Measurements from ENCODE around the gene TMC7. TPM values are rescaled to one million over a fixed set of nuclear protein-coding genes. Genes with fewer than 3 reads are reported as not detected.

Gene TMC7
- total and polyA plus RNA-seq, 4 donors = 3.1 to 6.9 (median 6.1) TPM

DNA sequence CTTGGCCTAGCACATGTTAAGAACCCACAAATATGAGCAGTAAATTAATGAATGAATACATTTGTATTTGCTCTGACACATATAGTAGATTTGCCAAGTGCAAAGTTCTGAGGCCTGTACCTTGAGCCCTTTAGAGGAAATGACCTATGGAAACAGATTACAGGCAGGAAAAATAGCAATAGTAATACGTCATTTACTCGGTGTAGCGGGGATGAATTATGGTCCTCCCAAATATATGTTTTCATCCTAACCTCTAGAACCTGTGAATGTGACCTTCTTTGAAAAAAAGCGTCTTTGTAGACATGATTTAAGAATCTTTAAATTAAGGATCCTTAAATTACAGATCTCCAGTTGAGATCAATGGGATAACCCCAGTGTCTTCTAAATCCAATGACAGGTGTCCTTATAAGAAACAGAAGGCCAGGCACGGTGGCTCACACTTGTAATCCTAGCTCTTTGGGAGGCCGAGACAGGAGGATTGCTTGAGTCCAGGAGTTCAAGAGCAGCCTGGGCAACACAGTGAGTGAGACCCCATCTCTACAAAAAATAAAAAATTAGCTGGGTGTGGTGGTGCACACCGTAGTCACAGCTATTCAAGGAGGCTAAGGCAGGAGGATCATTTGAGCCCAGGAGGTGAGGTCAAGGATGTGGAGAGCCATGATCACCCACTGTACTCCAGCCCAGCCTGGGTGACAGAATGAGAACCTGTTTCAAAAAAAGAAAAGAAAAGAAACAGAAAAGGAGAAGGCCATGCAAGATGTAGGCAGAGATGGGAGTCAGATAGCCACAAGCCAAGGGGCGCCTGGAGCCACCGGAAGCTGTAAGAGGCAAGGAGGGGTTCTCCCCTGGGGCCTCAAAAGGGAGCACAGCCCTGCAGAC lies 124.9 kb downstream of the TMC7 start:
- peaks cover 4% of the 10 kb centered on the region for H3K4me1 ChIP-seq (ENCODE audit: control insufficient read depth, insufficient read depth, low read length)
- DNase-seq (ENCODE audit: low read depth in 4 of 6, low spot score in 6 of 6) = no peak
- no peaks in the 10 kb centered on the region for H3K9me3 ChIP-seq (ENCODE audit: control insufficient read depth, insufficient read depth, low read length)
- H3K4me3 ChIP-seq (ENCODE audit: low read depth, low read length) = no peak overlapping the region
- H3K27ac ChIP-seq (ENCODE audit: low read depth, low read length) = no peak overlapping the region
- H3K36me3 ChIP-seq (ENCODE audit: control insufficient read depth, insufficient read depth, low read length) = no peaks in the 10 kb centered on the region
- peaks cover 4% of the 10 kb centered on the region for H3K27me3 ChIP-seq (ENCODE audit: control insufficient read depth, insufficient read depth, low read length)
- WGBS (ENCODE audit: insufficient coverage) = 81% methylated on average over 2 of the region's 9 CpGs

DNA sequence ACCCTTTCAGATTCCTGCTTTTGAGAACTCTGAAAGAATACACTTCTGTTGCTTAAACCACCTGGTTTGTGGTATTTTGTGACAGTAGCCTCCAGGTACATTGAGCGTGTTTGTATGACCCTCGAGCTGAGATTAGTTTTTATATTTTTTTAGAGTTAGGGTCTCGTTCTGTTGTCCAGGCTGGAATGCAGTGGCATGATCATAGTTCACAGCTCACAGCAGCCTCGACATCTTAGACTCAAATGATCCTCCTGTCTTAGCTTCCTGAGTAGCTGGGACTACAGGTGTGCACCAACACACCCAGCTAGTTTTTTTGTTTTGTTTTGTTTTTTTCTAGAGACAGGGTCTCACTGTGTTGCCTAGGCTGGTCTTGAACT lies 125.5 kb downstream of the TMC7 start:
- no peak for DNase-seq (ENCODE audit: low read depth in 4 of 6, low spot score in 6 of 6)
- Histone ChIP-seq H3K36me3 (ENCODE audit: control insufficient read depth, insufficient read depth, low read length) (no peaks in the 10 kb centered on the region), H3K27me3 (ENCODE audit: control insufficient read depth, insufficient read depth, low read length) (peaks cover 7% of the 10 kb centered on the region), H3K4me1 (ENCODE audit: control insufficient read depth, insufficient read depth, low read length) (peaks cover 6% of the 10 kb centered on the region), H3K27ac (ENCODE audit: low read depth, low read length) (no peak overlapping the region), H3K9me3 (ENCODE audit: control insufficient read depth, insufficient read depth, low read length) (no peaks in the 10 kb centered on the region), H3K4me3 (ENCODE audit: low read depth, low read length) (no peak overlapping the region)
- 100% methylated on average over 1 of the region's 4 CpGs for WGBS (ENCODE audit: insufficient coverage)

DNA sequence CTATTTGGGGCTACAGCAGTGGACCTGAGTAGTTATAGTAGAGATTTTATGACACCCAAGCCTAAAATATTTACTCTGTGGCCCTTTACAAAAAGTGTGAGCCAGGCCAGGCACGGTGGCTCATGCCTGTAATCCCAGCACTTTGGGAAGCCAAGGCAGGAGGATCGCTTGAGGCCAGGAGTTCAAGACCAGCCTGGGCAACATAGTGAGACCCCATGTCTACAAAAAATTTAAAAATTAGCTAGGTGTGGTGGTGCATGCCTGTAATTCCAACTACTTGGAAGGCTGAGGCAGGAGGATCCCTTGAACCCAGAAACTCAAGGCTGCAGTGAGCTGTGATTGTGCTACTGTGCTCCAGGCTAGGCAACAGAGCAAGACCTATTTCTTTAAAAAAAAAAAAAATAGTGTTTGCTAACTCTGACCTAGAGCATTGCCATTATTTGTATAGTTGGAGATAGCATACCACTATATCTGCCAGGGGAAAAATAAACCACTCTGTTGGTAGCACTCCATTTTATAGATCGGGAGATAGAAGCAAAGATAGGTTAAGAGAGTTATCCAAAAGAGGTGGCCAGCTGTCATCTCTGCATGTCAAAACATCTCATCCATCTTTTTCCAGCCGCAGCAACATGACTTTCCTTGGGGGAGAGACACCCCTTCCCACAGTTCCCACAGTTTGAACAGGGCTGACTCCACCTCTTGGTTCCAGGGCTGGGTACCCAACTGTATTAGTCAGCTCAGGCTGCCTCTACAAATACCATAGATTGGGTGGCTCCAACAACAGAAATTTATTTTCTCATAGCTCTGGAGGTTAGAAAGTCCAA lies 127.0 kb downstream of the TMC7 start:
- no peak for DNase-seq (ENCODE audit: low read depth in 4 of 6, low spot score in 6 of 6)
- H3K9me3 ChIP-seq (ENCODE audit: control insufficient read depth, insufficient read depth, low read length) = no peaks in the 10 kb centered on the region
- H3K27ac ChIP-seq (ENCODE audit: low read depth, low read length) = no peak overlapping the region
- peaks cover 21% of the 10 kb centered on the region for H3K4me1 ChIP-seq (ENCODE audit: control insufficient read depth, insufficient read depth, low read length)
- no peak overlapping the region for H3K4me3 ChIP-seq (ENCODE audit: low read depth, low read length)
- peaks cover 12% of the 10 kb centered on the region for H3K36me3 ChIP-seq (ENCODE audit: control insufficient read depth, insufficient read depth, low read length)
- 95% methylated on average over 3 of the region's 4 CpGs for WGBS (ENCODE audit: insufficient coverage)
- peaks cover 18% of the 10 kb centered on the region for H3K27me3 ChIP-seq (ENCODE audit: control insufficient read depth, insufficient read depth, low read length)

DNA sequence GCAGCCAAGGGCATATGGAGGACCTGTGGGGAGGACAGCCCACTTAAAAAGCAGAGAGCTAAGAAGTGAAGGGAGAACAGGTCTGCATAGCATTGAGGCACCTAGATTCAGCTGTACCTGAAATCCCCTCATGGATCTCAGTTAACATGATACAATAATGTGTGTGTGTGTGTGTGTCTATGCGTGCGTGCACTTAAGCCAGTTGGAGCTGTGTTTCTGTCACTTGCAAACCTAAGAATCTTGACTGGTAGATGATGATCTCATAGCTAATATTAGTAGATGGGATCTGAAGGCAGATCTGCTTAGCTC lies 128.3 kb downstream of the TMC7 start:
- H3K27me3 ChIP-seq (ENCODE audit: control insufficient read depth, insufficient read depth, low read length) = peaks cover 21% of the 10 kb centered on the region
- no peaks in the 10 kb centered on the region for H3K9me3 ChIP-seq (ENCODE audit: control insufficient read depth, insufficient read depth, low read length)
- no peak overlapping the region for H3K27ac ChIP-seq (ENCODE audit: low read depth, low read length)
- H3K4me3 ChIP-seq (ENCODE audit: low read depth, low read length) = no peak overlapping the region
- WGBS (ENCODE audit: insufficient coverage) = no CpG with 5 or more reads among the region's 2 CpGs
- H3K4me1 ChIP-seq (ENCODE audit: control insufficient read depth, insufficient read depth, low read length) = peaks cover 27% of the 10 kb centered on the region
- H3K36me3 ChIP-seq (ENCODE audit: control insufficient read depth, insufficient read depth, low read length) = peaks cover 15% of the 10 kb centered on the region
- no peak for DNase-seq (ENCODE audit: low read depth in 4 of 6, low spot score in 6 of 6)

Small RNA genes lying within 50 kb of the gene (small RNA-seq; reads per million reads assigned to genes)
- not detected for gene RNU6-1340P (ENCODE audit: low replicate concordance)

Other genes starting within 250 kb of the TMC7 start
- gene RPS15A, start 193.6 kb upstream of the TMC7 start, total RNA-seq = 1,000 to 10,000 TPM in 1 of 2 donors, 100 to 1,000 TPM in 1; 894 to 2,682 TPM
- gene RPS15A, start 193.6 kb upstream of the TMC7 start, polyA plus RNA-seq (ENCODE audit: insufficient read length in 2 of 2) = 100 to 1,000 TPM; 934 to 962 TPM
- gene ARL6IP1, start 182.4 kb upstream of the TMC7 start, total RNA-seq = 100 to 1,000 TPM; 229 to 481 TPM
- 100 to 1,000 TPM; 357 to 436 TPM for gene ARL6IP1, start 182.4 kb upstream of the TMC7 start, polyA plus RNA-seq (ENCODE audit: insufficient read length in 2 of 2)
- gene SMG1, start 57.5 kb upstream of the TMC7 start, total RNA-seq = 10 to 100 TPM; 47.4 to 93.6 TPM
- gene SMG1, start 57.5 kb upstream of the TMC7 start, polyA plus RNA-seq (ENCODE audit: insufficient read length in 2 of 2) = 10 to 100 TPM; 46.1 to 48.0 TPM
- gene COQ7, start 83.7 kb downstream of the TMC7 start, total RNA-seq = 10 to 100 TPM; 33.8 to 34.9 TPM
- 10 to 100 TPM; 36.2 to 38.0 TPM for gene COQ7, start 83.7 kb downstream of the TMC7 start, polyA plus RNA-seq (ENCODE audit: insufficient read length in 2 of 2)
- gene ITPRIPL2, start 130.0 kb downstream of the TMC7 start, total RNA-seq = 10 to 100 TPM; 14.2 to 18.5 TPM
- gene ITPRIPL2, start 130.0 kb downstream of the TMC7 start, polyA plus RNA-seq (ENCODE audit: insufficient read length in 2 of 2) = 1 to 10 TPM; 7.1 to 8.0 TPM
- 10 to 100 TPM; 11.3 to 13.5 TPM for gene SYT17, start 184.3 kb downstream of the TMC7 start, total RNA-seq
- 10 to 100 TPM; 35.1 to 46.1 TPM for gene SYT17, start 184.3 kb downstream of the TMC7 start, polyA plus RNA-seq (ENCODE audit: insufficient read length in 2 of 2)